ENCODE data around the gene ESR1. TPM values are rescaled to one million over a fixed set of nuclear protein-coding genes. Genes with fewer than 3 reads are reported as not detected.

ESR1 gene
- total and polyA plus RNA-seq, 9 of the 15 experiments (the other 6 are each of a cell fraction or from before 2014, with no cell fraction given), result 0.03 to 0.27 (median 0.08) TPM; not detected in 1

- no peak overlapping the region for H3K27ac ChIP-seq (ENCODE audit: extremely low read depth, low read depth, low read length)
- intact Hi-C loops (cut with micrococcal nuclease), result no loop called here
- 3% methylated on average over 5 of the region's 5 CpGs for WGBS (ENCODE audit: insufficient coverage, low coverage, missing lambda C conversion rate)
- no peaks in the 10 kb centered on the region for H3K9me3 ChIP-seq (replicated peaks; ENCODE audit: control insufficient read depth, insufficient read depth, low read depth, low read length)
- no peak overlapping the region for H3K4me3 ChIP-seq
- H3K4me2 ChIP-seq (ENCODE audit: insufficient read depth, low read length), result no peak overlapping the region
- no peak overlapping the region for H3K9ac ChIP-seq (ENCODE audit: insufficient read depth in 1 of 2, low read depth in 2 of 2, low read length in 2 of 2)
- peaks cover 16 to 18% of the 10 kb centered on the region in 2 experiments; a peak in 4 of 5 replicates for H3K27me3 ChIP-seq (ENCODE audit: control insufficient read depth in 2 of 2, insufficient read depth in 2 of 2, low read length in 2 of 2)
- no peaks in the 10 kb centered on the region for H3K4me1 ChIP-seq (replicated peaks in 1 of 2; ENCODE audit: control insufficient read depth in 2 of 2, insufficient read depth in 2 of 2, low read length in 2 of 2)
- H4K20me1 ChIP-seq (replicated peaks; ENCODE audit: control insufficient read depth, insufficient read depth, low read length), result no peaks in the 10 kb centered on the region
- DNase-seq (ENCODE audit: extremely low read depth in 1 of 4, low spot score in 3 of 4), result no peak
- H2AFZ ChIP-seq (ENCODE audit: low read depth, low read length), result no peak overlapping the region
- in situ Hi-C loops (cut with MboI), result no loop called here
- no peaks in the 10 kb centered on the region for H3K36me3 ChIP-seq (ENCODE audit: control insufficient read depth, insufficient read depth, low read length)
- ChIA-PET CTCF (ENCODE audit: low intra/inter-chr PET ratio) (no interaction called here), POLR2A (no interaction called here)
- ATAC-seq, result no peak
- no peaks in the 10 kb centered on the region for H3K9me1 ChIP-seq (ENCODE audit: control insufficient read depth, insufficient read depth, low read length)
- H3K79me2 ChIP-seq (ENCODE audit: control insufficient read depth, insufficient read depth, low read length), result no peaks in the 10 kb centered on the region
- no TSS peak for BruUV-seq (replicated peaks)
- FAIRE-seq, result no peak
- TF ChIP-seq PHF21A (IDR thresholded peaks at IDR 0.05; ENCODE audit: borderline replicate concordance, low read depth) (no peak), ZMIZ1 (IDR thresholded peaks at IDR 0.05; ENCODE audit: low read depth in 2 of 2, low read length in 2 of 2) (no peak), U2AF2 (optimal IDR thresholded peaks at IDR 0.05; ENCODE audit: low read depth, low read length) (no peak), JUNB (CRISPR knock-in tag; conservative IDR thresholded peaks at IDR 0.05) (no peak), MCM5 (IDR thresholded peaks at IDR 0.05; ENCODE audit: low read depth) (no peak), ZNF263 (CRISPR knock-in tag; IDR thresholded peaks at IDR 0.05; ENCODE audit: borderline replicate concordance) (no peak), FIP1L1 (IDR thresholded peaks at IDR 0.05; ENCODE audit: low read depth, low read length, poor library complexity, severe bottlenecking) (no peak), NR4A1 (CRISPR knock-in tag; IDR thresholded peaks at IDR 0.05) (no peak), NR4A1 (tag; IDR thresholded peaks at IDR 0.05) (no peak)
These were observed 334.6 kb downstream of the ESR1 start for GRCh38 chr6:152142105-152142504.
